ENCODE measurements around the gene ACBD3.
"Not testable (repeated sequence)": the region's sequence is repeated elsewhere in the genome, so short reads cannot be mapped to it uniquely, and the experiment has no call there.

Gene ACBD3

DNA sequence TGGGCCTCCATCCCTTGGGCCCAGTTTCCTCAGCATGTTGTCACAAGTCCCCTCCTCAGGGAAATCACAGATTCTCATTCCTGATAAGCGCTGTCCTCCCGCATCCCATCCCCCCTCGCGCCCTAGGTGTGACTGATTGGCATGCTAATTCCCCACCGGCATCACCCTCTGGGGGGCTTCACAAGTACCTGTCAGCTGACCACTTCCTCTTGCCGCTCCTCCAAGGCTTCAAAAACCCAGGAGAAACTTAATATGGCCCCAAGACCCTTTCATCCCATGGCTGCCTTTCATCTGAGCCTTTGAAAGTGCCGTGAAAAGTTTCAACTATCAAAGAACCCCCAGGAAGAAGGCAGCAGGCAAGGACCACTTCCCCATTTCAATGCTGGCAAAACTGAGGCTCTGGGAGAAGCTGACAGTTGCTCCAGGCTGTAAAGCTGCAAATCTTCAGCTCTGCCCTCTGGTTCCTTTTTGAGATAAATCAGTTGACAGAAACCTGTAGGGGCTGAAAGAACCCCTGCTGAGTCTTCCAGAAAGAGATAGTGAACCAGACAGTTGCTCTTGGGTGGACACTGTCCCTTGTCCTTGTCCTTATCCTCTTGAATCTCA, 24.1 kb upstream of the ACBD3 start:
- TF ChIP-seq CTCF (IDR thresholded peaks at IDR 0.05; ENCODE audit: low read depth, low read length), result no peak
- no peak overlapping the region for H3K4me3 ChIP-seq (ENCODE audit: low read depth, low read length)

DNA sequence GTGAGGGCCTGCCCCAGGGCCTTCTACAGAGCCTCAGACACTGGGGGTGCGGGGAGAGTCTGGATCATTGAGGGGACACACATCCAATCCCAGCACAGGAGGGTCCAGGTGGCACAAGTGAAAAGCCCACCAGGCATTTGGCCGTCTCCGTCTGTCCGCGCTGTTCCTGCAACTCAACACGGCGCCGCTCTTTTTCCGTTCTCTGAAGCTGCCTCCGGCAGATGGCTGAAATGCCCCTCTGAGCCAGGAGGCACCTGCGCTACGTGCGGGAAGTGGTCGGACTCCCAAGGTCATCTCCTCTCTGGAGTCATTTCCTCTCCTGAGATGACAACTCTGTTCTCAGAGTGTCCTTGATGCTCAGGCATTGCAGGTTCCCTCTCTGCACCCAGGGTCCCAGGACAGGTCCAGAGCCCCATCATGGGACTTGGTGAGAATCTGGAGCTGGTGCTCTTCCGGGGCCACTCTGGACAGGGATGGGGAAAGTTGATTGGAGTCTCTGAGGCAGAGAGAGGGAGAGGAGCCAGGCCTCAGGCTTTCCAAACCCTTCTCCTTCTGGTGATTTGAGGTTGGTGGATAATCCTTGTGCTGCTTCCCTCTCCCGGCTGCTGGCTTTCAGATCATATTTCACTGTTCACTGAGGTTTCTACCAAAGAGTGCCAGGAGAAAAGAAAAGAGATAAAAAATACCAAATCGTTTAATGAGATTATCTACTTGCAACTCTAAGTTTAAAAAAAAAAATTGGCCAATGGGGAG, 22.9 kb upstream of the ACBD3 start:
- no peak for TF ChIP-seq CTCF (IDR thresholded peaks at IDR 0.05; ENCODE audit: low read depth, low read length)
- no peak overlapping the region for H3K4me3 ChIP-seq (ENCODE audit: low read depth, low read length)

- no peak overlapping the region for H3K4me3 ChIP-seq (ENCODE audit: low read depth, low read length)
- TF ChIP-seq CTCF (IDR thresholded peaks at IDR 0.05; ENCODE audit: low read depth, low read length), result no peak
Measured at GRCh38 chr1:226207048-226207447, 20.5 kb upstream of the ACBD3 start.

- no peak overlapping the region for H3K4me3 ChIP-seq (ENCODE audit: low read depth, low read length)
- TF ChIP-seq CTCF (IDR thresholded peaks at IDR 0.05; ENCODE audit: low read depth, low read length), result no peak
Measured at GRCh38 chr1:226204198-226204597, 17.7 kb upstream of the ACBD3 start.

GRCh38 chr1:226203655-226204054, 17.1 kb upstream of the ACBD3 start:
- TF ChIP-seq CTCF (IDR thresholded peaks at IDR 0.05; ENCODE audit: low read depth, low read length), result no peak

DNA sequence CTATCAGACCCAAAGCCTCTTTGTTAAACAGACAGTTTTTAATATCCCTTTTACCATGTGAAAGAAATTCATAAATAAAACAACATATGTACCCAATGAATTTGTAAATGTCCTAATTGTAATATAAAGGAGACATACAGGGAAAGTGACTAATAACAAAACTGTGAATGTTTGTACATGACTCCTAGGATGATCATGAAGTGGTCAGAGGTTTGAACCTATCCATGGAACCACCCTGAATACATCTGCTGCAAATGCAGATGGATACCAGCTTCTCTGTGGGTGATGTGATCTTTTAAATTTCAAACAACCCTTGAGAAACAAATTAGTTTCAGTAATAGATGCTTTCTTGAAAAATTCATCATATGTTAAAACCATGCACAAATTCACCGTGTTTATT, 16.7 kb upstream of the ACBD3 start:
- no peak overlapping the region for H3K4me3 ChIP-seq (ENCODE audit: low read depth, low read length)
- no peak for TF ChIP-seq CTCF (IDR thresholded peaks at IDR 0.05; ENCODE audit: low read depth, low read length)

More at GRCh38 chr1:226203655-226204054, 17.1 kb upstream of the ACBD3 start:
- no peak overlapping the region for H3K4me3 ChIP-seq (ENCODE audit: low read depth, low read length)

DNA sequence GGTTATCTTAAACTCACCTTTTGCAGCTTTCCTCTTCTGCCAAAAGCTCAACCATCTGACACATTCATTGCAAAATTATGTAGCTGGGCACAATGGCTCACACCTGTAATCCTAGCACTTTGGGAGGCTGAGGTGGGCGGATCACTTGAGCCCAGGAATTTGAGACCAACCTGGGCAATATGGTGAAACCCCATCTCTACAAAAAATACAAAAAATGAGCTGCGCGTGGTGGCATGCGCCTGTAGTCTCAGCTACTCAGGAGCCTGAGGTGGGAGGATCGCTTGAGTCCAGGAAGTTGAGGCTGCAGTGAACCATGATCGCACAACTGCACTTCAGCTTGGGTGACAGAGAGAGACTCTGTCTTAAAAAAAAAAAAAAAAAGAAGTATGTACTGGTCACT, 16.1 kb upstream of the ACBD3 start:
- not testable (repeated sequence) for H3K4me3 ChIP-seq (ENCODE audit: low read depth, low read length)
